ENCODE data around the gene KNDC1. TPM values are rescaled to one million over a fixed set of nuclear protein-coding genes. Genes with fewer than 3 reads are reported as not detected.

The KNDC1 gene
- total RNA-seq, 3 donors from 2014 or later: 0.98 to 2.3 TPM; not detected in 1

DNA sequence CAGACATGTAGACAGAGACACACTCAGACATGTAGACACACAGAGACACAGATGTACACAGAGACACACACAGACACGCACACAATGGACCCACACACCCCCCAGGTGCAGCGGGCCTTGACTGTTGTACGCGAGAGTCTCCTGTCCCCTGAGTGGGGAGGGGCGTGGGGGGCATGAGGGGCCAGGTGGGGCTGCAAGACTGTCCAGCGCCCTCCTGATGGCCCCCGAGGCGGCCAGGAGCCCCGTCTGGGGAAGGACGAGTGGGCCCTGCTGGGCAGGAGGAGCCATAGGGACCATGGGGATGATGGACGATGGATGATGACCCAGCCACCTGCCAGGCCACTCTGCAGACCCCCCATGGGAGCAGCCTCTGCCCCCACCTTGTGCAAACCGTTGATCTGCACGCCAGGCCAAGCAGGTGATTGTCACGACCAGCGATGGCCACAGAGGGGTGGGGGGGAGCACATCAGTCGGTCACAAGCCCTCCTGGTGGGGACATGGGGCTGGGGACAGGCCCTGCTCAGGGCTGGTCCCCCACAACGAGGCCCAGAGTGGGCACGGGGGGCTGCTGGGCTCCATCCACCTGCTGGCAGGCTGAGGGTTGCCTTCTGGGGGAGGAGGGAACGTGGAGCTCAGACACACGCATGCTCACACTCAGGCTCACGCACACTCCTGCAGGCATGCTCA is 89.2 kb downstream of the KNDC1 start:
- H3K36me3 ChIP-seq: no peaks in the 10 kb centered on the region
- DNase-seq (ENCODE audit: low spot score in 2 of 2): no peak
- H3K9me3 ChIP-seq: no peaks in the 10 kb centered on the region
- H3K27me3 ChIP-seq: peaks cover 3 to 56% of the 10 kb centered on the region in 2 donors
- no peaks in the 10 kb centered on the region for H3K4me1 ChIP-seq
- H3K4me3 ChIP-seq: no peak overlapping the region
- TF ChIP-seq POLR2AphosphoS5 (IDR thresholded peaks at IDR 0.05): no peak
- no peak for TF ChIP-seq POLR2A (IDR thresholded peaks at IDR 0.05)
- TF ChIP-seq, protein P1, sequence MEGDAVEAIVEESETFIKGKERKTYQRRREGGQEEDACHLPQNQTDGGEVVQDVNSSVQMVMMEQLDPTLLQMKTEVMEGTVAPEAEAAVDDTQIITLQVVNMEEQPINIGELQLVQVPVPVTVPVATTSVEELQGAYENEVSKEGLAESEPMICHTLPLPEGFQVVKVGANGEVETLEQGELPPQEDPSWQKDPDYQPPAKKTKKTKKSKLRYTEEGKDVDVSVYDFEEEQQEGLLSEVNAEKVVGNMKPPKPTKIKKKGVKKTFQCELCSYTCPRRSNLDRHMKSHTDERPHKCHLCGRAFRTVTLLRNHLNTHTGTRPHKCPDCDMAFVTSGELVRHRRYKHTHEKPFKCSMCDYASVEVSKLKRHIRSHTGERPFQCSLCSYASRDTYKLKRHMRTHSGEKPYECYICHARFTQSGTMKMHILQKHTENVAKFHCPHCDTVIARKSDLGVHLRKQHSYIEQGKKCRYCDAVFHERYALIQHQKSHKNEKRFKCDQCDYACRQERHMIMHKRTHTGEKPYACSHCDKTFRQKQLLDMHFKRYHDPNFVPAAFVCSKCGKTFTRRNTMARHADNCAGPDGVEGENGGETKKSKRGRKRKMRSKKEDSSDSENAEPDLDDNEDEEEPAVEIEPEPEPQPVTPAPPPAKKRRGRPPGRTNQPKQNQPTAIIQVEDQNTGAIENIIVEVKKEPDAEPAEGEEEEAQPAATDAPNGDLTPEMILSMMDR (IDR thresholded peaks at IDR 0.05): no peak
- intact Hi-C loops (cut with DNase I; ENCODE audit: low total_unique reads): no loop called here
- no peak overlapping the region for H3K27ac ChIP-seq

DNA sequence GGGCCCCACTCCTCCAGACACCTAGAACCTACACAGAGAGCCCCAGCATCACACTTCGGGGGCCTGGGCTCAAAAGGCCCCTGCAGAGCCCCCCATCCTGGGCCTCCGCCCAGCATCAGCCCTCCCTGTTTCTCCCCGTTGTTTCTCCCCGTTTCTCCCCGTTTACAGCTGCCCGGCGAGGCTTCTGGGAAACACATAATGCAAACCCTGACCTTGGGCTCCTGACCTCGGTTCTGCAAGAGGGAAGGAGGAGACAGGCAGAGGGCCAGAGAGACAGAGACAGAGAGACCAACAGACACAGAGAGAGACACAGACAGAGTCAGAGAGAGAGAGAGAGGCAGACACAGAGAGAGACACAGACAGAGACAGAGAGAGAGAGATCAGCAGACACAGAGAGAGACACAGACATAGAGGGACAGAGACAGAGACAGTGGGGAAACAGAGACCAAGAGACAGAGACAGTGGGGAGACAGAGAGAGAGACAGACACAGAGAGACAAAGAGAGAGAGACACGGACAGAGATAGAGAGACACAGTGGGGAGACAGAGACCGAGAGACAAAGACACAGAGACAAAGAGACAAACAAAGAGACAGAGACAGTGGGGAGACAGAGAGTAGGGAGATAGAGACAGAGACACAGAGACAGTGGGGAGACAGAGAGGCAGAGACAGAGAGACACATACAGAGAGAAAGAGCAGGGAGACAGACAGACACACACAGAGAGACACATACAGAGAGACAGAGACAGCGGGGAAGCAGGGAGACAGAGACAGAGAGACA is 90.1 kb downstream of the KNDC1 start:
- Histone ChIP-seq H3K36me3 (no peaks in the 10 kb centered on the region), H3K4me1 (no peaks in the 10 kb centered on the region), H3K9me3 (no peaks in the 10 kb centered on the region), H3K4me3 (no peak overlapping the region), H3K27me3 (peaks cover 3 to 48% of the 10 kb centered on the region in 2 donors), H3K27ac (no peak overlapping the region)
- intact Hi-C loops (cut with DNase I; ENCODE audit: low total_unique reads): no loop called here
- TF ChIP-seq, protein P1 (IDR thresholded peaks at IDR 0.05): no peak
- TF ChIP-seq POLR2AphosphoS5 (IDR thresholded peaks at IDR 0.05): no peak
- no peak for TF ChIP-seq POLR2A (IDR thresholded peaks at IDR 0.05)
- DNase-seq (ENCODE audit: low spot score in 2 of 2): no peak

DNA sequence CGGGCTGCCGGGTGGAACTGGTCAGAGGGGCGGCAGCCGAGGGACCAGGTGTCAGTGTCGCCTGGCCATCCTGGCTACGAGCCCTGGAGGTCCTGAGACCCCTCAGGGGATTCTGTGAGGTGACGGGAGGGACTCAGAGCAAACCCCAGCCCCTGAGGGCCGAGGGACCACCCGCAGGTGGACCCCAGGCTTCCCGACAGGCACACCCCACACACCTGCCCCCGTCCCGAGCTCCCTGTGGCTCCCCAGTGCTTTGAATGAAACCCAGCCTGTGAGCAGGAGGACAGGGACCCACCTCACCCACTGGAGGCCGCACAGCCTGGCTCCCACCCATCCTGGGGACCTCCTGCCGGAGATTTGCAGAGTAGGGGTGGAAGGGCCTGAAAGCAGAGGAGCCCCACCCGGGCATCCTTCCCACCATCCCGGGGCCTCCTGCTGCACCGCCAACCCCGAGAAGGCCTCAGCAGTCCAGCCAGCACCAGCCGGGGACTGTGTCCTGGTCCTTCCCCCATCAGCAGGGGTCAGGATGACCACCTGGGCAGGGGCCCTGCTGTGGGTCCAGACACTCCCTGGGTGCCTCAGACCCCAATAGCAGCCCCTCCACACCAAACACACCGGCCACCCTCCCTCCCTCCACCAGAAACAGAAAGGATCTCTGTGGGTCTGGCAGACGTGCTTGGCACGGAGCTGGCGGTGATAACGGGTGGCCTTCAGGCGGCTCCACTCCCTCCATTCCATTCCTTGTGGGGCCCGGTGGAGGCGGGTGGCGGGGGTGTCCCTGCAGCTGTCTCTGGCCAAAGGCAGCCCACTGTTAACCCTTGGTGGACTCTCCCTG is 91.6 kb downstream of the KNDC1 start:
- H3K27ac ChIP-seq: no peak overlapping the region
- H3K9me3 ChIP-seq: no peaks in the 10 kb centered on the region
- no peak for TF ChIP-seq POLR2AphosphoS5 (IDR thresholded peaks at IDR 0.05)
- TF ChIP-seq, protein P1 (IDR thresholded peaks at IDR 0.05): no peak
- TF ChIP-seq POLR2A (IDR thresholded peaks at IDR 0.05): no peak
- no peaks in the 10 kb centered on the region for H3K36me3 ChIP-seq
- no peak for DNase-seq (ENCODE audit: low spot score in 2 of 2)
- no peaks in the 10 kb centered on the region for H3K4me1 ChIP-seq
- H3K27me3 ChIP-seq: peaks cover 0 to 36% of the 10 kb centered on the region in 2 donors
- no peak overlapping the region for H3K4me3 ChIP-seq
- intact Hi-C loops (cut with DNase I; ENCODE audit: low total_unique reads): no loop called here

DNA sequence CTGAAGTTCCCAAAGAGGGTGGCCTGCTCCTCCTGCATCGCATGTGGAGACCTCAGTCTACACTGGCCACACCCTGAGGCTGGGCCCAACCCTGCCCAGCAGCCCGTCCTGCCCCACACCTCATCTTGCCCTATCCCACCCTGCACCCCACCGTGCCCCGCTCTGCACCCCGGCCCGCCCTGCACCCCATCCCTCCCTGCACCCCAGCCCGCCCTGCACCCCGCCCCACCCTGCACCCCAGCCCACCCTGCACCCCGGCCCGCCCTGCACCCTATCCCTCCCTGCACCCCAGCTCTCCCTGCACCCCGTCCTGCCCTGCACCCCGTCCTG is 92.2 kb downstream of the KNDC1 start:
- intact Hi-C loops (cut with DNase I; ENCODE audit: low total_unique reads): no loop called here
- TF ChIP-seq POLR2AphosphoS5 (IDR thresholded peaks at IDR 0.05) (no peak), POLR2A (IDR thresholded peaks at IDR 0.05) (no peak)
- TF ChIP-seq, protein P1 (IDR thresholded peaks at IDR 0.05): no peak
- no peaks in the 10 kb centered on the region for H3K4me1 ChIP-seq

More for the DNA sequence above, 92.2 kb downstream of the KNDC1 start:
- Histone ChIP-seq H3K9me3 (no peaks in the 10 kb centered on the region), H3K4me3 (no peak overlapping the region), H3K27ac (no peak overlapping the region), H3K36me3 (no peaks in the 10 kb centered on the region), H3K27me3 (peaks cover 0 to 33% of the 10 kb centered on the region in 2 donors)
- DNase-seq (ENCODE audit: low spot score in 2 of 2): no peak
